CD4-positive, alpha-beta T cell (primary cell): ENCODE measurements around the gene SUMO2. TPM values are rescaled to one million over a fixed set of nuclear protein-coding genes. Genes with fewer than 3 reads are reported as not detected.

Experiments
- ATAC-seq: fragments of 200-7000 bp; cut with Tn5 transposase; one replicate; pipeline ENCODE4 v1.10.0; 2022; ENCODE audit warnings: mild to moderate bottlenecking; ENCODE audit not compliant: poor library complexity
- CTCF ChIA-PET: fragments of 350-600 bp; sonication (Branson Sonifier 250); formaldehyde crosslinking; loops from one replicate; lab custom pipeline; 2021; ENCODE audit warnings: antibody characterized with exemption, inconsistent platforms; lab: Charles Lee
- POLR2A ChIA-PET: fragments of 350-600 bp; sonication (Branson Sonifier 250); formaldehyde crosslinking; loops from one replicate; lab custom pipeline; 2021; ENCODE audit warnings: antibody characterized with exemption, inconsistent platforms; lab: Charles Lee
- DNase-seq, 14 experiments: peaks; one replicate each; pipeline ENCODE4 v3.0.0-alpha.2; 2013 to 2020; ENCODE audit warnings: mixed read lengths in 2 of 14
- H3K27ac ChIP-seq, 2 donors: one replicate each; pipeline versions ENCODE4 v1.5.1 to v1.7.0; 2013; ENCODE audit warnings: low read length in 2 of 2, low read depth in 1 of 2, mild to moderate bottlenecking in 1 of 2
- H3K27me3 ChIP-seq, 2 experiments: 1 replicate in 1 of 2; 2 replicates in 1 of 2; pipeline versions ENCODE4 v1.6.1 to v1.7.0; 2013; ENCODE audit warnings: low read length in 2 of 2, control low read depth in 1 of 2, mild to moderate bottlenecking in 1 of 2, moderate library complexity in 1 of 2; ENCODE audit not compliant: insufficient read depth in 2 of 2, control insufficient read depth in 1 of 2
- H3K36me3 ChIP-seq: one replicate; pipeline ENCODE4 v1.6.1; 2013; ENCODE audit warnings: low read length, control low read depth; ENCODE audit not compliant: insufficient read depth
- H3K4me1 ChIP-seq: one replicate; pipeline ENCODE4 v1.6.1; 2013; ENCODE audit warnings: low read length, control low read depth; ENCODE audit not compliant: insufficient read depth
- H3K4me3 ChIP-seq: one replicate; pipeline ENCODE4 v1.5.1; 2013; ENCODE audit warnings: mild to moderate bottlenecking, low read length, moderate library complexity
- H3K9me3 ChIP-seq, 2 experiments: 1 replicate in 1 of 2; 2 replicates in 1 of 2; pipeline versions ENCODE4 v1.6.1 to v1.7.0; 2013; ENCODE audit warnings: low read length in 2 of 2, mild to moderate bottlenecking in 2 of 2, control low read depth in 1 of 2, moderate library complexity in 1 of 2; ENCODE audit not compliant: control insufficient read depth in 1 of 2, insufficient read depth in 1 of 2
- H3K27ac Mint-ChIP-seq: one replicate; pipeline ENCODE4 v1.8.0; 2020; ENCODE audit warnings: mixed read lengths
- H3K27me3 Mint-ChIP-seq: one replicate; pipeline ENCODE4 v1.8.0; 2021; ENCODE audit warnings: mixed read lengths
- H3K36me3 Mint-ChIP-seq: one replicate; pipeline ENCODE4 v1.8.0; 2021; ENCODE audit warnings: low read depth, mixed read lengths
- H3K4me1 Mint-ChIP-seq: one replicate; pipeline ENCODE4 v1.8.0; 2021; ENCODE audit warnings: low read depth, mixed read lengths
- H3K4me3 Mint-ChIP-seq: one replicate; pipeline ENCODE4 v1.8.0; 2020; ENCODE audit warnings: mild to moderate bottlenecking, mixed read lengths
- H3K9me3 Mint-ChIP-seq: one replicate; pipeline ENCODE4 v1.8.0; 2020; ENCODE audit warnings: mixed read lengths
- CTCF ChIP-seq: fragments of 200-600 bp; IDR thresholded peaks from one replicate; pipeline ENCODE4 v1.8.0; 2022; ENCODE audit warnings: antibody characterized with exemption, mild to moderate bottlenecking
- intact Hi-C, 2 experiments: fragments of 100-400 bp; cut with DNase I in 1 of 2; cut with micrococcal nuclease in 1 of 2; formaldehyde crosslinking; loops; one replicate each; pipeline versions ENCODE4 v1.15.1 to v1.9.0; 2023 to 2025; cut with DNase I, micrococcal nuclease
- total RNA-seq, 174 experiments: library from RNA in 2 of 174; stranded (reverse) in 2 of 174; gene quantifications; one replicate each; pipeline ENCODE4 v1.2.3 and lab custom pipeline; 2021 to 2026

Gene SUMO2
- total RNA-seq, 2 experiments from 2014 or later, result 207 to 228 TPM

- Histone ChIP-seq H3K9me3 (no peaks in the 10 kb centered on the region), H3K36me3 (peaks cover 31% of the 10 kb centered on the region), H3K27me3 (no peaks in the 10 kb centered on the region), H3K4me3 (peak overlapping the region; percentile 96), H3K4me1 (peaks cover 41% of the 10 kb centered on the region), H3K27ac (peak overlapping the region; percentile 74 to 94)
- H3K9me3 Mint-ChIP-seq, result no peaks in the 10 kb centered on the region
- H3K4me3 Mint-ChIP-seq, result peak overlapping the region; percentile 90
- DNase-seq (no peak), ATAC-seq (no peak)
- CTCF ChIA-PET, result interaction anchor here (0.6 to 1.3 kb wide), 3 partner anchors 75 to 90 kb away, joined by 3 to 4 read pairs (median 3); partner anchors contain the start of gene MIF4GD
- no peak for TF ChIP-seq CTCF
- intact Hi-C loops, result loop anchor here (5.0 kb wide), 4 partner anchors 49 to 434 kb away; partner anchors contain the start of genes ATP5PD (in 1 of the 2), KCTD2 (in 1 of the 2), NHERF1 (in 1 of the 2) and NT5C (in 1 of the 2)
- no peaks in the 10 kb centered on the region for H3K27me3 Mint-ChIP-seq
- H3K27ac Mint-ChIP-seq, result peak overlapping the region; percentile 87
- H3K36me3 Mint-ChIP-seq, result peaks cover 51% of the 10 kb centered on the region
- H3K4me1 Mint-ChIP-seq, result peaks cover 52% of the 10 kb centered on the region
- POLR2A ChIA-PET, result interaction anchor here (0.5 to 1.9 kb wide), 9 partner anchors 25 to 608 kb away, joined by 3 to 9 read pairs (median 3); partner anchors contain the start of genes JPT1, MIF4GD and NUP85
These were observed 1.6 kb downstream of the SUMO2 start for GRCh38 chr17:75181110-75181509.

GRCh38 chr17:75178453-75178852, 4.3 kb downstream of the SUMO2 start:
- H3K27me3 ChIP-seq, result no peaks in the 10 kb centered on the region
- no peak for TF ChIP-seq CTCF
- no peak overlapping the region for H3K4me3 ChIP-seq
- H3K9me3 ChIP-seq, result no peaks in the 10 kb centered on the region
- no peak for ATAC-seq
- peaks cover 57% of the 10 kb centered on the region for H3K36me3 ChIP-seq
- Mint-ChIP-seq H3K4me3 (no peak overlapping the region), H3K27ac (no peak overlapping the region), H3K27me3 (no peaks in the 10 kb centered on the region), H3K4me1 (peaks cover 40% of the 10 kb centered on the region), H3K9me3 (no peaks in the 10 kb centered on the region), H3K36me3 (peaks cover 78% of the 10 kb centered on the region)
- H3K4me1 ChIP-seq, result peaks cover 31% of the 10 kb centered on the region
- DNase-seq, result peak in 1 of 14 experiments; percentile 9
- intact Hi-C loops, result loop anchor here in 1 of 2 experiments (10.0 kb wide), 1 partner anchor 214 kb away; no protein-coding TSS in a partner anchor
- H3K27ac ChIP-seq, result no peak overlapping the region
- ChIA-PET CTCF (interaction anchor here (0.7 kb wide), 1 partner anchor 24 kb away, joined by 3 read pairs; the partner anchor contains the start of gene JPT1), POLR2A (interaction anchor here (0.5 kb wide), 1 partner anchor 12 kb away, joined by 3 read pairs; no protein-coding TSS in a partner anchor)

- TF ChIP-seq CTCF, result no peak
- Mint-ChIP-seq H3K27me3 (no peaks in the 10 kb centered on the region), H3K4me1 (peaks cover 42% of the 10 kb centered on the region), H3K27ac (peak overlapping the region; percentile 39), H3K4me3 (no peak overlapping the region), H3K36me3 (peaks cover 76% of the 10 kb centered on the region), H3K9me3 (no peaks in the 10 kb centered on the region)
- intact Hi-C loops, result loop anchor here in 1 of 2 experiments (10.0 kb wide), 1 partner anchor 212 kb away; no protein-coding TSS in a partner anchor
- no peak for DNase-seq
- Histone ChIP-seq H3K9me3 (no peaks in the 10 kb centered on the region), H3K36me3 (peaks cover 74% of the 10 kb centered on the region), H3K4me1 (peaks cover 35% of the 10 kb centered on the region), H3K4me3 (no peak overlapping the region), H3K27me3 (no peaks in the 10 kb centered on the region), H3K27ac (no peak overlapping the region)
- ATAC-seq, result no peak
- ChIA-PET POLR2A (interaction anchor here (1.2 to 2.3 kb wide), 2 partner anchors 22 to 63 kb away, joined by 3 to 9 read pairs; partner anchors contain the start of gene JPT1), CTCF (interaction anchor here (1.0 to 1.4 kb wide), 2 partner anchors 25 to 62 kb away, joined by 3 to 5 read pairs; no protein-coding TSS in a partner anchor)
These were observed 6.1 kb downstream of the SUMO2 start for GRCh38 chr17:75176625-75177024.
